Endothelial cell of umbilical vein (primary cell): ENCODE results near the gene HECTD4.

Experiments
- CTCF ChIP-seq, 2 donors: IDR thresholded peaks; 1 replicate in 1 of 2; 2 replicates in 1 of 2; pipeline ENCODE4 v1.5.1; 2011; ENCODE audit warnings: low read length in 2 of 2, mild to moderate bottlenecking in 2 of 2, moderate library complexity in 2 of 2, control low read depth in 1 of 2, inconsistent platforms in 1 of 2, low read depth in 1 of 2; ENCODE audit not compliant: insufficient read depth in 1 of 2; ENCODE audit errors: extremely low read depth in 1 of 2
- EZH2 ChIP-seq: IDR thresholded peaks from 2 replicates; pipeline ENCODE4 v1.6.1; 2012; ENCODE audit warnings: borderline replicate concordance, low read depth, mild to moderate bottlenecking, moderate library complexity, low read length, inconsistent platforms; ENCODE audit not compliant: severe bottlenecking
- FOS ChIP-seq: IDR thresholded peaks from 2 replicates; pipeline ENCODE4 v1.6.1; 2011; ENCODE audit warnings: mild to moderate bottlenecking, low read length, moderate library complexity, borderline replicate concordance; ENCODE audit not compliant: insufficient read depth
- JUN ChIP-seq: IDR thresholded peaks from 2 replicates; pipeline ENCODE4 v1.6.1; 2011; ENCODE audit warnings: borderline replicate concordance, low read depth; ENCODE audit not compliant: insufficient read length, insufficient read depth
- MAX ChIP-seq: IDR thresholded peaks from 2 replicates; pipeline ENCODE4 v1.6.1; 2011; ENCODE audit not compliant: insufficient read depth, insufficient read length
- POLR2A ChIP-seq: IDR thresholded peaks from 2 replicates; pipeline ENCODE4 v1.6.1; 2012; ENCODE audit warnings: low read depth, mild to moderate bottlenecking, control low read depth, low read length
- POLR2AphosphoS5 ChIP-seq: IDR thresholded peaks from 2 replicates; pipeline ENCODE4 v1.6.1; 2012; ENCODE audit warnings: low read depth, mild to moderate bottlenecking, control low read depth, low read length, moderate library complexity; ENCODE audit not compliant: insufficient read depth

- TF ChIP-seq CTCF (IDR thresholded peaks at IDR 0.05; ENCODE audit: extremely low read depth in 1 of 2, insufficient read depth in 1 of 2, low read depth in 1 of 2, low read length in 2 of 2) (no peak), POLR2A (no peak), POLR2AphosphoS5 (no peak), EZH2 (no peak), MAX (no peak), JUN (no peak), FOS (no peak)
Measured at GRCh38 chr12:112382866-112383265, 635 bp upstream of the HECTD4 start.
